GM12891 (cell line): ENCODE measurements around the gene MOV10L1.

Experiments used
- DNase-seq: peaks from one replicate; pipeline ENCODE4 v3.0.0; 2011; ENCODE audit warnings: low spot score; ENCODE audit not compliant: insufficient read length
- FAIRE-seq: peaks from 2 replicates; lab custom pipeline; 2011; peaks lifted over from hg19 to GRCh38; lab: Jason Lieb, UNC
- PAX5 ChIP-seq: IDR thresholded peaks from 2 replicates; pipeline ENCODE4 v1.6.1; 2011; ENCODE audit warnings: low read length, moderate library complexity, mild to moderate bottlenecking; ENCODE audit not compliant: insufficient read depth, severe bottlenecking
- POLR2A ChIP-seq: IDR thresholded peaks from 2 replicates; pipeline ENCODE4 v1.6.1; 2011; ENCODE audit warnings: low read depth, low read length, control low read depth
- POLR2AphosphoS5 ChIP-seq: IDR thresholded peaks from 2 replicates; pipeline ENCODE4 v1.6.1; 2011; ENCODE audit warnings: low read depth, low read length, control low read depth
- POU2F2 ChIP-seq: IDR thresholded peaks from 2 replicates; pipeline ENCODE4 v1.6.1; 2011; ENCODE audit warnings: low read depth, mild to moderate bottlenecking, control low read depth, low read length, moderate library complexity
- SPI1 ChIP-seq: IDR thresholded peaks from 2 replicates; pipeline ENCODE4 v1.6.1; 2011; ENCODE audit warnings: low read depth, low read length, control low read depth
- TAF1 ChIP-seq: IDR thresholded peaks from 2 replicates; pipeline ENCODE4 v1.6.1; 2011; ENCODE audit warnings: low read depth, low read length, control low read depth

Gene MOV10L1

DNA sequence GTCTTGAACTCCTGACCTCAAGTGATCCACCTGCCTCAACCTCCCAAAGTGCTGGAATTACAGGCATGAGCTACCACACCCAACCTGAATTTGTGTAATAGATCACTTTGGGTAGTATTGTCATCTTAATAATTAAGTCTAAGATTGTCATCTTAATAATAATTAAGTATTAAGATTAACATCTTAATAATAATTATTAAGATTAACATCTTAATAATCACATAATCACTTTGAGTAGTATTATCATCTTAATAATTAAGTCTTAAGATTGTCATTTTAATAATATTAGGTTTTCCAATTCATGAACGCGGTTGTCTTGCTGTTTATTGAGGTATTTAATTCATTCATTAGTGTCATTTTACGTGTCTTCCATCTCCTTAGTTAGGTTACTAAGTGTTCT, 8.2 kb downstream of the MOV10L1 start:
- DNase-seq (no peak), FAIRE-seq (no peak)
- TF ChIP-seq POU2F2 = no peak
- no peak for TF ChIP-seq PAX5
- TF ChIP-seq POLR2A = no peak
- no peak for TF ChIP-seq TAF1
- no peak for TF ChIP-seq SPI1
- TF ChIP-seq POLR2AphosphoS5 = no peak

DNA sequence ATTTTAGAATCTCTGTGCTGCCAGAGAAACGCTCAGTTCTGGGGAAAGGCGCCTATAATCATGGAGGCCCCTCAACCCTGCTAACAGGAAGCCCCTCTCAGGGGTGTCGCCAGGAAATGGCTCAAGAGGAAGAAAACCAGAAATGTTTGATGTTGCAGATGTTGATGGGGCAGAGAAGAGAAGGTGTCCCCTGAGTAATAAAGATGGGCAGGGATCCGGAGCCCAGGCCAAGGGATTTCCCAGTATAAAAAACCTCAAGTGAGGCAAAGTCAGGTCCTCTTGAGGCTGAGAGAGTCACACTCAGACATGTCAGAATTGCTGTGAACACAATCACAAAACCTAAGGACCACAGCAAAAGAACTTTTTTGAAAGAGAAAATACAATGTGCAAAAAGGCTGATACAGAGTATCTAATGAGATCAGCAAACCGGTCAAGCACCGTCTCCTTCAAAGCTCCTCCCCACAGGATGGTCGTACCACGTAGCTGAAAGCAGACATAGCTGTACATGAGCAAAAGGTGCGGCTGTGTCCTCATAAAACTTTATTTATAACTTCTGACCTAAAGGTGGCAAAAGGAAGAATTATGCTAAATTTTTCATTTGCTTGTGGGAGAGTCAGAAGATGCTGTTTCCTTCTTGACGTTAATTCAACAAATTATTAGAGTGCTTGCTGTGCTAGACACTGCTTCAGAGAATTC, 12.2 kb downstream of the MOV10L1 start:
- no peak for FAIRE-seq
- DNase-seq = no peak
- TF ChIP-seq SPI1 (no peak), POLR2A (no peak), PAX5 (no peak), POU2F2 (no peak), TAF1 (no peak), POLR2AphosphoS5 (no peak)

DNA sequence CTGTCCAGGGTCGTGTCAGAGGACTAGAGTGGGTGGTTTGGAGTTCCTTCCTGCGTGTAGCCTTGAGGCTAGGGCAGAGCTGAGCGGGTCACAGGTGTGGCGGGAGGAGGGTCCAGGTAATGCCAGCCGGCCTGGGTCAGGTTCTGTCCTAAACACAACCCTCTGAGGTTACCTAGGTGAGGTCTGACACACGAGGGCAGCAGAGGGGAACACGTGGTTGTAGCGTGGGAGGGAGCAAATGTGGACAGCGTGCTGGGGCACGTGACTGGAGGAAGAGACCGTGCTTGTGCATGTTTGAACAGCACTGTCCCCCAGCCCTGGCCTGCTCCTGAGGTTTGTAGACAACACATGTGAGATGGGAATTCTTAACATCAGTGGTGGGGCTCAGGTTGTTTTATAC, 13.1 kb downstream of the MOV10L1 start:
- DNase-seq = no peak
- peak; percentile 91 for FAIRE-seq
- no peak for TF ChIP-seq TAF1
- TF ChIP-seq SPI1 = no peak
- no peak for TF ChIP-seq PAX5
- no peak for TF ChIP-seq POLR2AphosphoS5
- no peak for TF ChIP-seq POLR2A
- no peak for TF ChIP-seq POU2F2

DNA sequence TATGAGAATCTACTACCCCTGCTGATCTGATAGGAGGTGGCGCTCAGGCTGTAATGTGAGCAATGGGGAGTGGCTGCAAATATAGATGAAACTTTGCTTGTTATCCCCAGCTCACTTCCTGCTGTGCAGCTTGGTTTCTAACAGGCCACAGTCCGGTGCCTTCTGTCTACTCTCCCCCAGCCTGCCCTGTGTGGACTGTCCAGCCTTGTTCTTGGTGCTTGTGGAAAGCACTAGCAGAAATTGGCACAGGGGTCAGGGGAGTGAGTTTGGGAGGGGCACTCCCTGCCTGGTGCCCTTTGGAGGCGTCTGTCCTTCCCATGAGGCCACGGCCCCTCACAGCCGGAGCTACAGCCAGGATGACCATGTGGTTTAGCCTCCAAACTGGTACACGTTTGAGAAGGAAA, 14.3 kb downstream of the MOV10L1 start:
- FAIRE-seq (no peak), DNase-seq (no peak)
- TF ChIP-seq POLR2A (no peak), PAX5 (no peak), SPI1 (no peak), POLR2AphosphoS5 (no peak), POU2F2 (no peak), TAF1 (no peak)

DNA sequence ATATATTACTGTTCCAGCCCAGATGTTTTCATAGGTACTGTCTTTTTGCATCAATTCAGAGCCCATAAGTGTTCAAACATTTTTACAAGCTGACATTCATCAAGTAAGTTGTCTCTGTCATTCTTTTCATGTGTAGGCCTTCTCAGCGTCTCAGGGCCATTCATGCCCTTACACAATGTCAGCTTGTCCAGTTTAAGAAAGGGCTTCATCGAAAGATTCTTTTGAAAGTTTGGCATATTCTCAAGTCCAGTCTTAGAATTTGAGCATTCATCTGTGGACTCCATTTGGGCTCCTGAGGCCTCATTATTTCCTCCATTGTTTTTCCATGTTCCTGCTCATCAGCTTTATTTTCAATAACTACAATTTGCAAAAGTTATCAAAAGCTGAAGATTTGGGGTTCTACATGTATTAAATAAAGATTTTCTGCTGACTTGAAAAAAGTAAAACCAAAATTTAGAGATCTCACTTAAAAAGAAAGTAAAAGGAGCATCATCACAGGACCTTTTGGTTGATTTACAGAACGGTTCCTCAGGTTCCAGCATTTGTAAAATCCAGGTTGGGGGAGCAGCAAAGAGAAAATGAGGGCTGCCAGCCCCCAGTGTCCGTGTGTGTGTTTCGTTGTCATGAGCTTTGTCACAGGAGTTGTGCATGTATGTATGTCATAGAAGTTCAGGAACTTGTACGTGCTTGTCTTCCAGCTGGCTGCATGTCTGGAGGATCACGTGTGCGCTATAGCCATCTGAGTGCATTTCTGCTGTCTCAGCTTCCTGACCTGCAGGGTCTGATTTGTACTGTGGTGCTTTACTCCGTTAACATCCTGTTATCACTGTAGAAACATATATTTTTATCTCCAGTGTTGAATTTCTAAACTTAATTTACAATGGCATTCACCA, 15.6 kb downstream of the MOV10L1 start:
- peak; percentile 82 for FAIRE-seq
- no peak for DNase-seq

DNA sequence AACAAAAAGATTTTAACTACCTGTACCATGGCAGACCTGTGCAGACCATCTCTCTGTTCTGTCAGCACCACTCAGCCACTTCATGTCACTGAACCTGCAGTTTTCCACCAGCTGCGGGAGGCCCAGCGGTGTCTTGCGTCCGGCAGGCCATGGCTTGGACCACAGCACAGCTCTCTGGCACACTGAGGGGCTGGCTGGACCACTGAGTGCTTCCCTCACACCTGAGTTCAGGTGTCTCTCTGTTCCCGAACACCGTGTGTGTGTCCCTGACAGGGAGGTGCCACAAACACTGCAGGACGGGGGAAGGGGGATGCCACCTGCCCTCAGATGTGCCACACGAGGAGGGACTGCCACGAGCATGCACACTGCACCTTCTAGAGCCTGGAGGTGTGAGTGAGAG, 17.7 kb downstream of the MOV10L1 start:
- no peak for FAIRE-seq
- TF ChIP-seq POLR2A (no peak), PAX5 (no peak), TAF1 (no peak), SPI1 (no peak), POU2F2 (no peak), POLR2AphosphoS5 (no peak)
- no peak for DNase-seq

More for the DNA sequence above, 15.6 kb downstream of the MOV10L1 start:
- TF ChIP-seq PAX5 (no peak), SPI1 (no peak), POLR2AphosphoS5 (no peak), TAF1 (no peak), POU2F2 (no peak), POLR2A (no peak)

DNA sequence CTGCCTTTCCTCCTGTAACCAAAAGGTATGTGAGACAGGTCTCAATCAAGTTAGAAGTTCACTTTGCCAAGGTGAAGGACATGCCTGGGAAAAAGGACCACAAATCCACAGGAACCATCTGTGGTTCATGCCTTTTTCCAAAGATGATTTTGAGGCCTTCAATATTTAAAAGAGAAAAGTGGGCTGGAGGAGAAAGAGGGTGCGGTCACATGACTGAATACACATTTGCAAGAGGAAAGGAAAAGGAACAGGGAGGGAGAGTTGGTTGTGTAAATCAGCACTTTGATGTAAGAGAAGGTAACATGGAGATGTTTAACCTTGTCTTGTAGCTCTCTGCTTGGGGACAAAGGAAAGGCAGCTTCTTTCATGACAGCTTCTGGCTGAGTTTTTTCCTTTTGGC, 21.2 kb downstream of the MOV10L1 start:
- FAIRE-seq = no peak
- TF ChIP-seq POLR2AphosphoS5 = no peak
- TF ChIP-seq POLR2A = no peak
- no peak for TF ChIP-seq PAX5
- TF ChIP-seq POU2F2 = no peak
- TF ChIP-seq SPI1 = no peak
- TF ChIP-seq TAF1 = no peak
- no peak for DNase-seq

DNA sequence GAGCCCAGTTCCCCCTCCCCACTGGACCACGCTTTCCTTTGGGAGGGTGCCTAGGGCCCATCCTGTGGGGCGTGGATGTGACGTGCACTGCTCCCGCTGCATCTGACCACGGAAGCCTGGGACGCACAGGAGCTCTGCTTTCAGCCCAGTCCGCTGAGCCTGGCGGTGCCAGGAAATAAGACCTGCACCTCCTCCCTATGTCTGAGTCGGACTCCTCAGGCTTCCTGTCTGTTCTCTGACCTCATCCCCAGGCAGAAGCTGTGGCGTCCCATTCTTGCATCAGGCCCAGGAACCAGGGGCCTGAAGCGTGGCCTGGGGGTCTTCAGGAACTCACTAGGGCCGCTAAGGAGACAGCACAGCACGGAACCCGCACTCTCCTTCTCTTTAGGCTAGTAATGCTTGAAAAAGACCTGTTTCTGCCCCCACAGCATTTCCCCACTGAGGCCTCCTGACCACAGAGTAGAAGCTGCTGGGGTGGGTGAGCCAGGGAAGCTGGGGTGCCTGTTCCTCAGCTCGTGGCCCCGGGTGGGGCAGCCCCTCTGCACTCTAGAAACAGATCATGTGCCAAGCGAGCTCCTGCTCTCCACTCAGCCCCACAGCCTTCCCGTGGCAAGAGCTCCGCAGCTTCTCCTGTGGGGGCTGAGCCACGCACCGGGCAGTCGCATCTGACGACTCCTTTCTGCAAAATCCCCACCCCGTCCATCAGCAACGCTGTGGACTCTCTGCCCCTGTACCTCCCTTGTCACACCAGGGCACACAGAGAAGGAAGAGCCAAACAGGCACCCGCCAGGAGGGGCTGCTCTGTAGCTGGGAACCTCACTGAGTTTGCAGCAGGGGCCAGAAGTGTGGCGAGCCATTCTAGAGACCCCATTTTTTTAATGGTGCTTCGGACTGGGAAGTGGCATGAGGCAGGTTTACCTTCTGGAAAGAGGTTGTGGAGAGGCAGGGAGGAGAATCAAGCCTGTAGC, 22.6 kb downstream of the MOV10L1 start:
- no peak for DNase-seq
- no peak for FAIRE-seq
- TF ChIP-seq POU2F2 (no peak), SPI1 (no peak), TAF1 (no peak), PAX5 (no peak), POLR2A (no peak), POLR2AphosphoS5 (no peak)
